ENCODE measurements around the gene SGIP1. TPM values are rescaled to one million over a fixed set of nuclear protein-coding genes. Genes with fewer than 3 reads are reported as not detected.

Gene SGIP1
- total and polyA plus RNA-seq, 2 of the 8 experiments (the other 6 are each of a cell fraction or from before 2014, with no cell fraction given), result 1.4 to 2.1 TPM

GRCh38 chr1:66642992-66643391 is 109.0 kb downstream of the SGIP1 start (continued):
- no peak for TF ChIP-seq FOSL1 (IDR thresholded peaks at IDR 0.05; ENCODE audit: insufficient read depth, low read depth, low read length)
- TF ChIP-seq RFX5 (IDR thresholded peaks at IDR 0.05; ENCODE audit: borderline replicate concordance, low read depth, low read length), result no peak
- TF ChIP-seq HDAC6 (IDR thresholded peaks at IDR 0.05; ENCODE audit: low read depth, low read length), result no peak
